Limb (tissue), 2 donors: ENCODE data around the gene ATRAID.
"Not testable (repeated sequence)": the region's sequence is repeated elsewhere in the genome, so short reads cannot be mapped to it uniquely, and the experiment has no call there.

Experiments used
- DNase-seq, 2 donors: peaks; one replicate each; pipeline ENCODE4 v3.0.0-alpha.2; 2016; ENCODE audit errors: extremely low spot score in 2 of 2

The ATRAID gene

DNA sequence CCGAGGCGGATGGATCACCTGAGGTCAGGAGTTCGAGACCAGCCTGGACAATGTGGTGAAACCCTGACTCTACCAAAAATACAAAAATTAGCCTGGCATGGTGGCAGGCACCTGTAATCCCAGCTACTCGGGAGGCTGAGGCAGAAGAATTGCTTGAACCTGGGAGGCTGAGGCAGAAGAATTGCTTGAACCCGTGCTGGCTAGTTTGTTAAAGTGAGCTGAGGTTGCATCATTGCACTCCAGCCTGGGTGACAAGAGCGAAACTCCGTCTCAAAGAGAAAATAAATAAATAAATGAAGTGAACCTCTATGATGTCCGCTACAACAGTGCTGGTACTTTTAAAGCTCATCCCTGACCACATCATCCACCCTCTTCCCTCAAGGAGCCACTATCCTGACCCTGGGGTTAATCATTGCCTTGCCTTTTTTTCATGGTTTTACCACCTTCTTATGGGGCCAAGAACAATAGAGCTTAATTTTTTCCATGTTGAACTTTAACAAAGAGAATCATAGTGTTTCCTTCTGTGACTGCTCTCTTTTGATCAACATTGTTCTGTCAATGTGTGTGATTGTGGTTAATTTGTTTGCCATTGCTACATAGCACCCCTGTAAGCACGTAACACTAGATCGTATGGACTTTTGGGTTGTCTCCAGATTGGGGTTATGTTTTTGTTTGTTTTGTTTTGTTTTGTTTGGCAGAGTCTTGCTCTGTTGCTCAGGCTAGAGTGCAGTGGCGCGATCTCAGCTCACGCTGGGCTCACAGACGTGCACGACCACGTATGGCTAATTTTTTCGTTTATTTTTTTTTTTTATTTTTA, 17.1 kb upstream of the ATRAID start:
- no peak for DNase-seq

DNA sequence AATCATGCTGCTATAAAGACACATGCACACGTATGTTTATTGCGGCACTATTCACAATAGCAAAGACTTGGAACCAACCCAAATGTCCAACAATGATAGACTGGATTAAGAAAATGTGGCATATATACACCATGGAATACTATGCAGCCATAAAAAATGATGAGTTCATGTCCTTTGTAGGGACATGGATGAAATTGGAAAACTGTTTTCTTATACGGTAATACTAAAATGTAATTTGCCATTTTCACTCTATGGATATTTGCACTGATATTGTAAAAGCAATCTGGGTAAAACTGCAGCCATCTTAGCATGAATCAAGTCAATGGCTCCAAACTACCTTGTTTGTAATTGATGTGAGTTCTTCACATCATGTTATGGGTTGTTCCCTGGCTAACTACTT, 16.0 kb upstream of the ATRAID start:
- not testable (repeated sequence) for DNase-seq

DNA sequence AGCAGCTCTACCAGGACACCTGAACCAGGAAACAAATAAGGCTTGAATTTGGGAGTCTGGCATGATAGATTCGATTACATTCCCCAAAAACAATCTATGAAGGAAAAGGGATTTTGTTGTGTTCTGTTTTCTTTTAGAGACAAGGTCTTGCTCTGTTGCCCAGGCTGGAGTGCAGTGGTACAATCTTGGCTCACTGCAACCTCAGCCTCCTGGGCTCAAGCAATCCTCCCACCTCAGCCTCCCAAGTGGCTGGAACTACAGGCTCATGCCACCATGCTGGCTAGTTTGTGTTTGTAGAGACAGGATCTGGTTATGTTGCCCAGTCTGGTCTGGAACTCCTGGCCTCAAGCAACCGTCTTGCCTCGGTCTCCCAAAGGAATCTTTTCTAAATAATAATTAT, 13.8 kb upstream of the ATRAID start:
- DNase-seq: not testable (repeated sequence)

DNA sequence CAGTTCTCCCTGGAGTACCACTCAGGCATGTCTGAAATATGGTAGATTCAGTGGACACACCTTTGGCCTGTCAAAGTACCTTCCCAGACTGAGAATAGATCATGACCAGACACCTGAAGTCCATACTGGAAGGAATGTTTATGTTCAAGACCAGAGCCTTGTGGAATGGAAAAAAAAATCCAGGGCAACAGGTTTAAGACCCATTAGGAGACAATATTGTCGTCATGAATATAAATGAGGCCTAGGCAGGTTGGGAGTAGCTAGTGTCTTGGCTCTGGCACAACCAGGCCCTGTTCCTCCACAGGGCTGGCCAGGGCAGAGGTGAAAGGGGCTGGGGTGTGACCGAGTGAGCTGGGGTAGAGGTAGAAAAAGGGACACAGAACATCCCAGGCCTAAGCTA, 13.2 kb upstream of the ATRAID start:
- no peak for DNase-seq

- no peak for DNase-seq
These were observed 12.6 kb upstream of the ATRAID start for GRCh38 chr2:27199241-27199640.

DNA sequence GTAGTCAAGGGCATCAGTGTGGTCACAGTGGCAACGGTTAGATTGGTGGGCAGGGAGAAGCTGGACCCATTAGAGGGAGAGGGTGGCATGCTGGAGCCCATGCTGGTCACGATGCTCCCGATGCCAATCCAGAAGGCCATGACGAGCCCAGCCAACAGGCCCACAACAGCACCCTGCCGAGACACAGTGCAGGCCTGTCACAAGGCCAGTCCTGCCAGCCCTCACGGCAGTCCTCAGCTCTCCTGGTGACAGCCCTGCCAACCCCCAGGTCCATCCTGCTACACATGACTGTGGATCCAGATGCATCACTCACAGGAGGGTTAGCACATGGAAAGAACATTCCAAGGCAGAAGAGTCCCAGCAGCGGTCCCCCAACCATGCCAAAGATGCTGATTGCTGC, 10.2 kb upstream of the ATRAID start:
- no peak for DNase-seq

- no peak for DNase-seq
These were observed 9.0 kb upstream of the ATRAID start for GRCh38 chr2:27202854-27203253.

DNA sequence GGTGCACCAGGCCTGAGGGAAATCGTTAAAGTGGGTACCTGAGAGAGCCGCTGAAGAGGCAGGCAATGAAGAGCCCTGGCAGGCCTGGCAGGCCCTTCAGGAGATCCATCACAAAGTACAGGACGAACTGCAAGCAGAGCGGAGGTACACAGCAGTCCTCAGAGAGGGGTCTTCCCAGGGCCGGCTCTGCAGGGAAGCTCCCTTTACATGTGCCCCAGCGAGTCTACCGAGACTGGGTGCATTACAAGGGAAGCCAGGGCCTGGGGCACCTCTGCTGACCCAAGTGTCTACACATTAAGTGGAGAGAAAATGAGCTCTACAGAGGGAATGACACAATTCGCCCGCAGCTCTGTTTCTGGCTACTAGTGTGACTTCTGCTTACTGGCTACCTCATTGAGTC, 8.1 kb upstream of the ATRAID start:
- no peak for DNase-seq

GRCh38 chr2:27204566-27204965, 7.3 kb upstream of the ATRAID start:
- no peak for DNase-seq

GRCh38 chr2:27205206-27205605, 6.6 kb upstream of the ATRAID start:
- no peak for DNase-seq

DNA sequence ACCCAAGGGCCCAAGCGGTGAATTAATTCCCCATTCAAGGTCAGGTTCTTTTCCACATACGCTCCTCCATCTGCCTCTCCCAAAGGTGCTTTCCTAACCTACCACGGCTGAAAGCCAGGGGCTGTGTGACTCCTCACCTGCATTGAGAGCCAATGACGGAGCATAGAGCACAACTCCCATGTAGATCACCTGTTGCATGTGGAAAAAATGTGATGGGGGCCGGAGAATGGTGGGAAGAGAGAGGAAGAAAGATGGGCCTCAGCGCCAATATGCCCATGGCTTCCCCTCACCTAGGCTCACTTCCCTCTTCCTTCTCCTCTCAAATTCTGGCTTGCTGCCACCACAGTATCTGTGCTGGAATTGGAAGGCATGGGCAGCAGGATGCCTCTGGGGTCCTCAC, 5.5 kb upstream of the ATRAID start:
- no peak for DNase-seq

DNA sequence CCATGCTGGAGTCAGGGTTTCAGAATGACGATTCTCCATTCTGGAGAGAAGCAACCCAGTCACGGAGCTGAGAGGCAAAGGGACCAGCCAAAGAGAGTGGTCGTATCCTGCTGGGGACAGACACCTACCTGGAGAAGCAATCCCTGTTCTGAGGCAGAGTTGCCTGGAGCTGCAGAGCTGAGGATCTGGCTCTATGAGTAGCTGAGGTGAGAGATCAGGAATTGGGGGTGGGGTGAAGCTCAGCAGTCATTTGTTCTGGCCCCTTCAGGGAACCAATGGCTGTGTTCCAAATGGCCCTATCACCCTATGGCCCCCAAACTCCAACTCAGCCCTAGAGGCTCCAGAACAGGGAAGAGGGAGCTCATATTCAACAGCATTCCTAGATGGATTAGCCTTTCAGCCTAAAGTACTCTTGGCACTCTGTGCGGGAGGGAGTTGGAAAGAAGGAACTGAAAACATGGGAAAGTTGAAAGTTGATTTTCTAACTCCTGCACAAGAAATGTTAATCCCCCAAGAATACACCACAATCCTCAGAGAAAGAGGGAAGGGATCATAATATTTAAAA, 3.3 kb upstream of the ATRAID start:
- no peak for DNase-seq

DNA sequence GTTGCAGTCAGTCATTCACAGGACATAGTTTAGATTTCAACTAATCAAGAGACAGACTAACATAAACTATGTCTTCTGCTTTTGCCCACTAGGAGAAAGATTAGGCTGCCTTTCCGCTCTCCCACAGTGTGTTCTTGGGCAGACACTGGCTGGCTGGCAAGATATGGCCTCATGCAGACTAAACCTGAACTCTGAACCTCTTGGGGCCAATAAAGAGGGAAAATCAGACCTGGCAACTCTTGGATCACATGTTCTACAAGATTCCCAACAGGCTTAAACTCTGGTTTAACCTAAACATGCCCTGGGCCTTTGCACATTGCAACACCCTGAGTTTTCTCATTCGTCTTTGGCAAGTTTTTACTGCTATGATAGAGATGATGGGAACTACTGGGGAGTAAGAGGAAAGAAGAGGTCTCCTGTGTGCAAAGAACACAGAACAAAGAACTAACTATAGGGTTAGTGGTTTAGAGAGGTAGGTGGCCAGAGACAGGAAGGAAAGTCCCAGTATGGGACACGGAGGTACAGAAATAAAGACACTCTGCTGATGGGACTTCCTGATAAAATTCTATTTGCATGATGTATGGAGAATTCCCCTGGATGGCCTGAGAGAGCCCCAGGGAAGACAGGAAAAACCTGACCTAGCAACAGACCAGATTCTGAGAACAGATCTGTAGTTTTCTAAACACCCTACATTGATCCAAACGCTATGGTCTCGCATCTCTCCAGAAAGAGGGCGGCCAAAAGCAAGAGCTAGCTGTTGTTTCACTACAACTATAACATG, 2.0 kb upstream of the ATRAID start:
- DNase-seq: no peak

GRCh38 chr2:27211241-27211942, 449 bp upstream of the ATRAID start:
- DNase-seq: no peak

DNA sequence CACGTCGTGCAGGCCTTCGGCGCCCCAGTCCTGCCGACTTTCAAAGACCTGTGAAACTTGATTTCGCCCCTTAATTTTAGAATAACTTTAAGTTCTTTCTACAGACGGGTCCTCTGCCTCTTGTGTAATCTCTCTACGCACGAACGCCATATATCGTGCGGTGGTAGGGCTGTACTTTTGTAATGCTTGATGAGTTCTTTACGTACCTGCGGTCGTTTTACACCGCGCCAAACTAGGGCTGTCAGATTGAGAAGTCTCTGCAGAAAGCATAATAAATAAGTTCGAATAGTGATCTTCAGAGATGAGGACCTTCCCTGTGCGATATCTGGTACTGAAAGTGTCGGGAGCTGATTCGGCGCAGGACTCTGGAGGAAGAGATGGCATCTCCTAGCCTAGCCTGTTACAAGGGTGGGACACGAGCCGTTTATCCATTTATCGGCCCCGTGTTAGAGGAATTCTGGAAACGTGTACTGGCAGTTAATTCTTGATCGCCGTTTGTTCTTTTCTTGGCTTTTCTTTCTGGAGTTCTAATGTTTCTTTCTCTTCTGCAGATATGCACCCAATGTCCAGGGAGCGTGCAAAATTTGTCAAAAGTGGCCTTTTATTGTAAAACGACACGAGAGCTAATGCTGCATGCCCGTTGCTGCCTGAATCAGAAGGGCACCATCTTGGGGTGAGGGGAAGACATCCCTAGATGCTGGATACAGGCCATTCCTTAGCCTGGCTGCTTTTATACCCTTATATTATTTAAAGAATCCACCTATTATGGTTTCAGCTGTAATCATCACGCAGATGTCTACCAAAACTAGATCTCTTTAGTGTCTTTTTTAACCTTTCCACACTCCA, 1.0 kb downstream of the ATRAID start:
- DNase-seq: no peak

GRCh38 chr2:27214941-27215340, 3.1 kb downstream of the ATRAID start:
- DNase-seq: no peak

DNA sequence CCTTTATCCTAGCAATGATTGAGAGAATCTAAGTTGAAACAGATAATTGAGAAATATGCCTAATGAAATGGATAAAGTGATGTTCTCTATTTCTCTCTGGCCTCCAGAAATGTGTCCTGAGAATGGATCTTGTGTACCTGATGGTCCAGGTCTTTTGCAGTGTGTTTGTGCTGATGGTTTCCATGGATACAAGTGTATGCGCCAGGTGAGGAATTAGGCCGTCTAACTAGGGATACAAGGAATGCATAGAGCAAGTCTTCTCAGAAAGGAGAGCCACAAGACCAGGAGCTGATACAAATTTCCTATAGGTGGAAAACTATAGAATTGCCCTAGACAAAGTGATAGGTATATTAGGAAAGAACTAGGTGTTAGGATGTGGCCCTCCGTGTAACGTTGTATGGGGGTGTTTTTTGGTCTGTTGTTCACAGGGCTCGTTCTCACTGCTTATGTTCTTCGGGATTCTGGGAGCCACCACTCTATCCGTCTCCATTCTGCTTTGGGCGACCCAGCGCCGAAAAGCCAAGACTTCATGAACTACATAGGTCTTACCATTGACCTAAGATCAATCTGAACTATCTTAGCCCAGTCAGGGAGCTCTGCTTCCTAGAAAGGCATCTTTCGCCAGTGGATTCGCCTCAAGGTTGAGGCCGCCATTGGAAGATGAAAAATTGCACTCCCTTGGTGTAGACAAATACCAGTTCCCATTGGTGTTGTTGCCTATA, 4.7 kb downstream of the ATRAID start:
- no peak for DNase-seq

- DNase-seq: peak; percentile 89 to 90
These were observed 5.6 kb downstream of the ATRAID start, which contains the start of gene CAD for GRCh38 chr2:27217173-27218121. Gene CAD (plus strand): TSS chr2:27217369. CDS start chr2:27217552, 183 bp downstream.

GRCh38 chr2:27218614-27219013, 6.8 kb downstream of the ATRAID start:
- DNase-seq: no peak
